GM23338 (cell line): ENCODE results near the gene RNF220. TPM values are rescaled to one million over a fixed set of nuclear protein-coding genes. Genes with fewer than 3 reads are reported as not detected.

ENCODE experiments used
- ATAC-seq: fragments of 200-7000 bp; cut with Tn5 transposase; 3 replicates; pipeline ENCODE4 v1.9.1; 2020
- DNase-seq: peaks from one replicate; pipeline ENCODE4 v3.0.0-alpha.2; 2015; ENCODE audit warnings: low spot score
- H2AFZ ChIP-seq: fragments of 200-600 bp; sonication (generic); 2 replicates; pipeline ENCODE4 v1.8.0; 2016; ENCODE audit warnings: antibody characterized with exemption, mild to moderate bottlenecking, moderate library complexity
- H3F3A ChIP-seq: fragments of 200-600 bp; sonication (generic); replicated peaks from 2 replicates; pipeline ENCODE4 v1.8.0; 2017; ENCODE audit warnings: antibody characterized with exemption, mixed run types, low read depth
- H3K27ac ChIP-seq: fragments of 200-600 bp; sonication (generic); 2 replicates; pipeline ENCODE4 v1.6.1; 2016; ENCODE audit warnings: low read depth
- H3K27me3 ChIP-seq: fragments of 200-600 bp; sonication (generic); 2 replicates; pipeline ENCODE4 v1.8.0; 2016; ENCODE audit warnings: mild to moderate bottlenecking, mixed run types, moderate library complexity; ENCODE audit not compliant: insufficient read depth
- H3K36me3 ChIP-seq: fragments of 200-600 bp; sonication (generic); 2 replicates; pipeline ENCODE4 v1.8.0; 2016; ENCODE audit warnings: mild to moderate bottlenecking; ENCODE audit not compliant: insufficient read depth
- H3K4me1 ChIP-seq: fragments of 200-600 bp; sonication (generic); 2 replicates; pipeline ENCODE4 v1.8.0; 2016; ENCODE audit warnings: mild to moderate bottlenecking, moderate library complexity; ENCODE audit not compliant: insufficient read depth
- H3K4me2 ChIP-seq: fragments of 200-600 bp; sonication (generic); 2 replicates; pipeline ENCODE4 v1.7.1; 2017; ENCODE audit warnings: mixed run types
- H3K4me3 ChIP-seq: fragments of 200-600 bp; sonication (generic); 2 replicates; pipeline ENCODE4 v1.6.1; 2016; ENCODE audit warnings: mixed run types
- H3K79me2 ChIP-seq: fragments of 200-600 bp; sonication (generic); replicated peaks from 2 replicates; pipeline ENCODE4 v1.8.0; 2017; ENCODE audit warnings: mild to moderate bottlenecking; ENCODE audit not compliant: insufficient read depth
- H3K9me2 ChIP-seq: fragments of 200-600 bp; sonication (generic); 2 replicates; pipeline ENCODE4 v1.8.0; 2017; ENCODE audit not compliant: insufficient read depth
- H4K20me1 ChIP-seq: fragments of 200-600 bp; sonication (generic); replicated peaks from 2 replicates; pipeline ENCODE4 v1.8.0; 2017; ENCODE audit warnings: mild to moderate bottlenecking; ENCODE audit not compliant: insufficient read depth
- H3K27ac Mint-ChIP-seq: 2 replicates; pipeline ENCODE4 v1.8.0; 2020; ENCODE audit warnings: inconsistent platforms, mild to moderate bottlenecking, moderate library complexity, mixed read lengths
- H3K27me3 Mint-ChIP-seq: 3 replicates; pipeline ENCODE4 v1.8.0; 2022; ENCODE audit warnings: low read depth, mild to moderate bottlenecking, moderate library complexity, mixed read lengths, inconsistent platforms; ENCODE audit not compliant: insufficient read depth, poor library complexity
- H3K36me3 Mint-ChIP-seq: 3 replicates; pipeline ENCODE4 v1.8.0; 2021; ENCODE audit warnings: low read depth, mild to moderate bottlenecking, inconsistent platforms, moderate library complexity, mixed read lengths
- H3K4me1 Mint-ChIP-seq: 3 replicates; pipeline ENCODE4 v1.8.0; 2020; ENCODE audit warnings: mild to moderate bottlenecking, inconsistent platforms, mixed read lengths
- H3K4me3 Mint-ChIP-seq: 3 replicates; pipeline ENCODE4 v1.8.0; 2021; ENCODE audit warnings: moderate library complexity, mild to moderate bottlenecking, inconsistent platforms, mixed read lengths
- H3K9me3 Mint-ChIP-seq: 3 replicates; pipeline ENCODE4 v1.8.0; 2020; ENCODE audit warnings: moderate library complexity, mild to moderate bottlenecking, inconsistent platforms, mixed read lengths
- CREB1 ChIP-seq: fragments of 250-450 bp; sonication (Bioruptor Pico); IDR thresholded peaks from 2 replicates; pipeline ENCODE4 v1.5.0; 2020; ENCODE audit warnings: low read depth, mild to moderate bottlenecking, moderate library complexity
- CTCF ChIP-seq, 2 experiments: fragments of 200-600 bp in 1 of 2; sonication (generic) in 1 of 2; conservative IDR thresholded peaks; 2 replicates each; pipeline versions ENCODE4 v1.5.1 to v1.6.1; 2016 to 2017; ENCODE audit warnings: antibody characterized with exemption in 2 of 2, low read depth in 2 of 2, mild to moderate bottlenecking in 2 of 2, moderate library complexity in 1 of 2
- EZH2 ChIP-seq: fragments of 200-600 bp; sonication (generic); IDR thresholded peaks from one replicate; pipeline ENCODE4 v1.8.0; 2017; ENCODE audit warnings: antibody characterized with exemption, mild to moderate bottlenecking, low read depth; ENCODE audit not compliant: unreplicated experiment
- NANOG ChIP-seq: IDR thresholded peaks from 2 replicates; pipeline ENCODE4 v1.6.1; 2016; ENCODE audit warnings: antibody characterized with exemption, borderline replicate concordance
- REST ChIP-seq: IDR thresholded peaks from one replicate; pipeline ENCODE4 v1.6.1; 2018; ENCODE audit warnings: antibody characterized with exemption; ENCODE audit not compliant: unreplicated experiment
- ZNF331 ChIP-seq: fragments of 250-450 bp; sonication (Bioruptor Pico); IDR thresholded peaks from 2 replicates; pipeline ENCODE4 v1.5.0; 2020; ENCODE audit warnings: low read depth, mild to moderate bottlenecking, moderate library complexity
- polyA plus RNA-seq: library from polyadenylated mRNA; unstranded; fragments of >200 nt; fragmentation: Nextera tagmentation; extraction: Ambion mirVana; gene quantifications from 2 replicates; pipeline ENCODE4 v1.2.1, GENCODE V29; 2016
- total RNA-seq: library from RNA; depleted of rRNA; stranded (reverse); fragments of >200 nt; shearing (Covaris generic); gene quantifications from 2 replicates; pipeline ENCODE4 v1.2.3, GENCODE V29; 2014

Gene RNF220
- total and polyA plus RNA-seq, 2 experiments from 2014 or later = 72.8 to 168 TPM

- no peak for ATAC-seq
- no peaks in the 10 kb centered on the region for H3K36me3 ChIP-seq
- H2AFZ ChIP-seq = no peak overlapping the region
- H3K27ac Mint-ChIP-seq = no peak overlapping the region
- H3K4me2 ChIP-seq = no peak overlapping the region
- DNase-seq = no peak
- H3K4me3 Mint-ChIP-seq = no peak overlapping the region
- H3K79me2 ChIP-seq = no peaks in the 10 kb centered on the region
- 0 out of 2 replicates have a peak, but pooled peaks cover 3% of the 10 kb centered on the region for H3F3A ChIP-seq
- H3K4me3 ChIP-seq = no peak overlapping the region
- no peaks in the 10 kb centered on the region; the same call in 1 of the 3 replicates for H3K36me3 Mint-ChIP-seq
- H3K27ac ChIP-seq = no peak overlapping the region
- H3K27me3 Mint-ChIP-seq = peaks cover 16% of the 10 kb centered on the region
- 0 out of 2 replicates have a peak, but pooled peaks cover 5% of the 10 kb centered on the region for H3K9me2 ChIP-seq
- H4K20me1 ChIP-seq = no peaks in the 10 kb centered on the region
- H3K27me3 ChIP-seq = no peaks in the 10 kb centered on the region
- peaks cover 22% of the 10 kb centered on the region for H3K4me1 Mint-ChIP-seq
- H3K9me3 Mint-ChIP-seq = no peaks in the 10 kb centered on the region
- no peak for TF ChIP-seq CTCF (conservative IDR thresholded peaks at IDR 0.05; ENCODE audit: low read depth in 2 of 2)
- H3K4me1 ChIP-seq = peaks cover 5% of the 10 kb centered on the region; the same call in 1 of the 2 replicates
These were observed 160.8 kb downstream of the RNF220 start for GRCh38 chr1:44565833-44566232.

- Mint-ChIP-seq H3K9me3 (no peaks in the 10 kb centered on the region), H3K4me1 (peaks cover 22% of the 10 kb centered on the region), H3K4me3 (no peak overlapping the region), H3K27me3 (peaks cover 16% of the 10 kb centered on the region), H3K36me3 (no peaks in the 10 kb centered on the region; the same call in 2 of the 3 replicates), H3K27ac (no peak overlapping the region)
- Histone ChIP-seq H3K79me2 (no peaks in the 10 kb centered on the region), H3K4me3 (no peak overlapping the region), H3K9me2 (0 out of 2 replicates have a peak, but pooled peaks cover 5% of the 10 kb centered on the region), H3K4me1 (peaks cover 6% of the 10 kb centered on the region), H2AFZ (no peak overlapping the region), H3K27ac (no peak overlapping the region), H4K20me1 (no peaks in the 10 kb centered on the region), H3K36me3 (no peaks in the 10 kb centered on the region), H3K27me3 (no peaks in the 10 kb centered on the region), H3F3A (0 out of 2 replicates have a peak, but pooled peaks cover 3% of the 10 kb centered on the region), H3K4me2 (no peak overlapping the region)
- no peak for ATAC-seq
- DNase-seq = no peak
- TF ChIP-seq EZH2 = no peak
- no peak for TF ChIP-seq NANOG
- no peak for TF ChIP-seq REST
- TF ChIP-seq CREB1 = no peak
- no peak for TF ChIP-seq ZNF331 (CRISPR knock-in tag)
- TF ChIP-seq CTCF (conservative IDR thresholded peaks at IDR 0.05; ENCODE audit: low read depth in 2 of 2) = no peak
These were observed 161.4 kb downstream of the RNF220 start for GRCh38 chr1:44566281-44567046.
